ENCODE measurements around the gene MTHFD2L.

Gene MTHFD2L

GRCh38 chr4:74344031-74344430 lies 186.1 kb downstream of the MTHFD2L start:
- H3K4me3 ChIP-seq (ENCODE audit: low read depth, low read length): no peak overlapping the region
- no peak for DNase-seq (ENCODE audit: low read depth, low spot score)
- ChIA-PET POLR2A (no interaction called here), CTCF (no interaction called here)
- no peak for TF ChIP-seq CTCF (IDR thresholded peaks at IDR 0.05; ENCODE audit: insufficient read depth, low read length, missing control alignments)
